ENCODE measurements around the gene MFSD2B. TPM values are rescaled to one million over a fixed set of nuclear protein-coding genes. Genes with fewer than 3 reads are reported as not detected.

MFSD2B gene
- total RNA-seq, 1 donor from 2014 or later, result not detected

DNA sequence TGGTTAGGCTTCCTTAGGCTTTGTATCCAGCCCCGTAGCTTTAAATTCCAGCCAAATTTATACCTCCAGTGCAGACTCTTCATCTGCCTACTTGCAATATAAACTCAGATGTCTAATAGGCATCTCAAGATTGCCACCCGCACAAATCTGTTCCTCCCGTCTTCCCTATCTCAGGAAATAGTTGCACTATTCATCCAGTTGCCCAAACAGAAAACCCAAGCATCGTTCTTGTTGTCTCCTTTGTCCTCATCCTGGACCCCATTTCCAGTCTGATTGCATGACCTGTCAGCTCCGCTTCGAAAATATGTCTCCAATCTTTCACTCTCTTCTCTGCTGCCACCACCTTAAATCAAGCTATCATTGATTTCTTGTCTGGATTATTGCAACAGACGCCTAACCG, 41.9 kb downstream of the MFSD2B start:
- DNase-seq (ENCODE audit: low read depth), result no peak
- Histone ChIP-seq H3K36me3 (ENCODE audit: control insufficient read depth, insufficient read depth, low read length) (no peaks in the 10 kb centered on the region), H3K4me3 (ENCODE audit: low read depth, low read length) (no peak overlapping the region), H3K27me3 (ENCODE audit: control insufficient read depth, insufficient read depth, low read length) (no peaks in the 10 kb centered on the region)
- TF ChIP-seq, protein P1, sequence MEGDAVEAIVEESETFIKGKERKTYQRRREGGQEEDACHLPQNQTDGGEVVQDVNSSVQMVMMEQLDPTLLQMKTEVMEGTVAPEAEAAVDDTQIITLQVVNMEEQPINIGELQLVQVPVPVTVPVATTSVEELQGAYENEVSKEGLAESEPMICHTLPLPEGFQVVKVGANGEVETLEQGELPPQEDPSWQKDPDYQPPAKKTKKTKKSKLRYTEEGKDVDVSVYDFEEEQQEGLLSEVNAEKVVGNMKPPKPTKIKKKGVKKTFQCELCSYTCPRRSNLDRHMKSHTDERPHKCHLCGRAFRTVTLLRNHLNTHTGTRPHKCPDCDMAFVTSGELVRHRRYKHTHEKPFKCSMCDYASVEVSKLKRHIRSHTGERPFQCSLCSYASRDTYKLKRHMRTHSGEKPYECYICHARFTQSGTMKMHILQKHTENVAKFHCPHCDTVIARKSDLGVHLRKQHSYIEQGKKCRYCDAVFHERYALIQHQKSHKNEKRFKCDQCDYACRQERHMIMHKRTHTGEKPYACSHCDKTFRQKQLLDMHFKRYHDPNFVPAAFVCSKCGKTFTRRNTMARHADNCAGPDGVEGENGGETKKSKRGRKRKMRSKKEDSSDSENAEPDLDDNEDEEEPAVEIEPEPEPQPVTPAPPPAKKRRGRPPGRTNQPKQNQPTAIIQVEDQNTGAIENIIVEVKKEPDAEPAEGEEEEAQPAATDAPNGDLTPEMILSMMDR (IDR thresholded peaks at IDR 0.05; ENCODE audit: insufficient read depth, low read length, poor library complexity, severe bottlenecking), result no peak

DNA sequence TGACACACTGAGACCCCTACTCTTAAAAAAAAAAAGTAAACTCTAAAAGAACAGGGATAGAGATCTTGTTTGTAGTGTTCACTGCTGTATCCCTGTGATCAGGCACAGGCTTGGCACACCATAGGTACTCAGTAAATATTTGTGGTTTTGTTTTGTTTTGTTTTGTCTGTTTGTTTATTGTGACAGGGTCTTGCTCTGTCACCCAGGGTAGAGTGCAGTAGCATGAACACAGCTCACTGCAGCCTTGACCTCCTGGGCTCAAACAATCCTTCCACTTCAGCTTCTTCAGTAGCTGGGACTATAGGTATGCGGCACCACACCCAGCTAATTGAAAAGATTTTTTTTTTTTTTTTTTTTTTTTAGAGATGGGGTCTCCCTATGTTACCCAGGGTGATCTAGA, 43.1 kb downstream of the MFSD2B start:
- Histone ChIP-seq H3K4me3 (ENCODE audit: low read depth, low read length) (no peak overlapping the region), H3K27me3 (ENCODE audit: control insufficient read depth, insufficient read depth, low read length) (no peaks in the 10 kb centered on the region), H3K36me3 (ENCODE audit: control insufficient read depth, insufficient read depth, low read length) (no peaks in the 10 kb centered on the region)
- TF ChIP-seq, protein P1 (IDR thresholded peaks at IDR 0.05; ENCODE audit: insufficient read depth, low read length, poor library complexity, severe bottlenecking), result no peak
- DNase-seq (ENCODE audit: low read depth), result no peak

DNA sequence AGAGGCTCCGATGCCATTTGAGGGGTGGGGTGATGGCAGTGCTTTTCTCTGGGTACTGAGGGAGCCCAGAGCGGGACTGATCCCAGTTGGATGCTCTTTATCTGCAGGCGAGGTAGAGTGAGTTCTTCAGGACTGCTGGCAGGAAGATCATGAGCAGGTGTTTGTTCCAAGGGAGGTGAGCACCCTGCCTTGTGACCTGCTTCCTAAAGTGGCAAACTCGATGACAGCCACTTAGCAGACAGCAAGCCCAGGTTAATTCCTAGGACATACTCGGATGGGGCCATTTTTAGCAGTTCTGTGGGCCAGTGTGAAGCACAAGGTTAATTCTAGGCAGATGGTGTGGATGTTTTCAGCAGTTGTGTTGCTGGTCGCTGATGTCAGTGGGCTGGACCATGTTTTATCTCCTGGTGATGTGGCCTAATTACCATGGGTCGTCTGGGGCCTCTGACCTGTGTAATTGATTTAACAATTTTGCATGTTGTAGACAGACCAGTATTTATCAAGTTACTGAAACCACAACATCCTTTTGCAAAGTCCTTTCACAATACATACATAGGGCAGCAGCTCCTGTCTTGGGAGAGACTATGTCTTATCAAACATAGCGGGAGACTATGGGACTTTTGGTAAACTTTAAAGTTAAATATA, 44.6 kb downstream of the MFSD2B start:
- no peak for DNase-seq (ENCODE audit: low read depth)
- H3K4me3 ChIP-seq (ENCODE audit: low read depth, low read length), result no peak overlapping the region
- TF ChIP-seq, protein P1 (IDR thresholded peaks at IDR 0.05; ENCODE audit: insufficient read depth, low read length, poor library complexity, severe bottlenecking), result no peak
- no peaks in the 10 kb centered on the region for H3K27me3 ChIP-seq (ENCODE audit: control insufficient read depth, insufficient read depth, low read length)
- H3K36me3 ChIP-seq (ENCODE audit: control insufficient read depth, insufficient read depth, low read length), result no peaks in the 10 kb centered on the region

DNA sequence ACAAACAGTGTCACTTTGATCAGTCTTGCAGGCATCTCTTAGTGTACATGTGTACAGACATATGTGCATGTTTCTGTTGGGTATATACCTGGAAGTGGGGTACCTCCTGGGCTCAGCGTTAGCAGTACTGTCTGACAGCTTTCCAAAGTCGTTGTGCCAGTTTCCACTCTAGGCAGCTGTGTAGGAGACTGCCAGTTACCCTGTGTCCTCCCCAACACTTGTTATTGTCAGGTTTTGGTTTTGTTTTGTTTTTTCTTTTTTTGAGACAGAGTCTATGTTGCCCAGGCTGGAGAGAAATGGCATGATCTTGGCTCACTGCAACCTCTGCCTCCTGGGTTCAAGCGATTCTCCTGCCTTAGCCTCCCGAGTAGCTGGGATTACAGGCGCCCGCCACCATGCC, 45.9 kb downstream of the MFSD2B start:
- TF ChIP-seq, protein P1 (IDR thresholded peaks at IDR 0.05; ENCODE audit: insufficient read depth, low read length, poor library complexity, severe bottlenecking), result no peak
- Histone ChIP-seq H3K4me3 (ENCODE audit: low read depth, low read length) (no peak overlapping the region), H3K27me3 (ENCODE audit: control insufficient read depth, insufficient read depth, low read length) (no peaks in the 10 kb centered on the region), H3K36me3 (ENCODE audit: control insufficient read depth, insufficient read depth, low read length) (no peaks in the 10 kb centered on the region)
- DNase-seq (ENCODE audit: low read depth), result no peak

DNA sequence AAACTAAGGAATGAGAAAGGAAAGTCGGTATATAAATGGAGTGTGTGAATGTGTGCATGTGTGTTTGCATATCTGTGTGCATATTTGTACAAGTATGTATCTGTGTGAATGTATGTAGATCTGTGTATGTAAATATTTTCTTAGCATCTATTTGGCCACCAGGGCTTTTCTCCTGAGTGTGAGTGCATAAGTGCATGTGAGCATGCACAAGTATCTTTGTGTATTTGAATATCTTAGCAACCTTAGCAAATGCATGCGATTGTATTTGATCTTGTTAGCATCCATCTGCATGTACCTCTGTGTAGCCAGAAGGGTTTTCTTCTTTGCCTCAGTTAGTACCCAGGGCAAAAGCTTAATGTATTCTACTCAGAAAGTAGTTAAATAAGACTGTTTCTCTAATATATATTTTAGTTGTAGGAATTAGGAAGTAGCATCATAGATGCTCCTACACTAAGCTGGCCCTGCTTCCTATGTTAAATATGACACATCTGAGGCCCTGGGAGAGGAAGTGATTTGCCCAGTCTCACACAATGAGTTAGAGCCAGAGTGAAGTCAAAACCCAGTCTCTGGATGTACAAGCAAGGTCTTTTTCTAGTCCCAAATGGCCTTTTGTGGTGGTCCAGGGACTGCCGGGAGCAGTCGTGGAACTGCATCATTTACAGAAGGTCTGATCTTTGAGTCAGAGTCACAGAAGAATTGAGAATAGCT, 48.8 kb downstream of the MFSD2B start:
- Histone ChIP-seq H3K36me3 (ENCODE audit: control insufficient read depth, insufficient read depth, low read length) (no peaks in the 10 kb centered on the region), H3K4me3 (ENCODE audit: low read depth, low read length) (no peak overlapping the region), H3K27me3 (ENCODE audit: control insufficient read depth, insufficient read depth, low read length) (no peaks in the 10 kb centered on the region)
- no peak for DNase-seq (ENCODE audit: low read depth)
- TF ChIP-seq, protein P1 (IDR thresholded peaks at IDR 0.05; ENCODE audit: insufficient read depth, low read length, poor library complexity, severe bottlenecking), result no peak

Measured in kidney epithelial cell (primary cell).